GM06990 (cell line): ENCODE data around the gene SULT1C2.

ENCODE experiments used
- DNase-seq: peaks from one replicate; pipeline ENCODE4 v3.0.0-alpha.2; 2011; ENCODE audit not compliant: insufficient read length; ENCODE audit errors: extremely low read depth
- H3K27me3 ChIP-seq: replicated peaks from 2 replicates; pipeline ENCODE4 v1.6.0; 2011; ENCODE audit warnings: low read length; ENCODE audit not compliant: control insufficient read depth, insufficient read depth
- H3K36me3 ChIP-seq: 2 replicates; pipeline ENCODE4 v1.5.1; 2011; ENCODE audit warnings: low read length; ENCODE audit not compliant: control insufficient read depth, insufficient read depth
- H3K4me3 ChIP-seq: replicated peaks from 2 replicates; pipeline ENCODE4 v1.5.1; 2011; ENCODE audit warnings: low read depth, mild to moderate bottlenecking, control low read depth, low read length
- TF ChIP-seq, protein P1 (sequence below): IDR thresholded peaks from 2 replicates; pipeline ENCODE4 v1.5.1; 2011; ENCODE audit warnings: low read length, control low read depth, mild to moderate bottlenecking, inconsistent platforms; ENCODE audit not compliant: insufficient read depth, poor library complexity, severe bottlenecking

SULT1C2 gene

DNA sequence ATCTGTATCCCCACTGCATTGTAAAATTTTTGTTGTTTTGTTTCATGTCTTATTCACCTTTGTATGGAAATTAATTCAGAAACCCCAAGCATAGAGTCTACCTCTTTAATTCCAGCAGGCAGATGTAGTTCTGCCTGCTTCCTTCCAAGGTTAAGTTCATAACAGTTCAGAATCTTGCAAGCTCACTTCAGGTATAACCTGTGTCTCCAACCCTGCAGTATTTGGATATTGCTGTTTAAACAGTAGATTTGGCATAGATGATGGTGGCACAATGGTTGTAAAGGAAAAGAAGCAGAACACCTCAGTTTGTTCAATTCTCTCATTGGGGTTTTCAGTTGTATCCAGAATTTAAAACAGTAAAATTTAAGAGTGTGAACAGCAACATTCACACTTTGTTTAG, 21.2 kb downstream of the SULT1C2 start:
- H3K36me3 ChIP-seq, result no peaks in the 10 kb centered on the region
- TF ChIP-seq, protein P1, sequence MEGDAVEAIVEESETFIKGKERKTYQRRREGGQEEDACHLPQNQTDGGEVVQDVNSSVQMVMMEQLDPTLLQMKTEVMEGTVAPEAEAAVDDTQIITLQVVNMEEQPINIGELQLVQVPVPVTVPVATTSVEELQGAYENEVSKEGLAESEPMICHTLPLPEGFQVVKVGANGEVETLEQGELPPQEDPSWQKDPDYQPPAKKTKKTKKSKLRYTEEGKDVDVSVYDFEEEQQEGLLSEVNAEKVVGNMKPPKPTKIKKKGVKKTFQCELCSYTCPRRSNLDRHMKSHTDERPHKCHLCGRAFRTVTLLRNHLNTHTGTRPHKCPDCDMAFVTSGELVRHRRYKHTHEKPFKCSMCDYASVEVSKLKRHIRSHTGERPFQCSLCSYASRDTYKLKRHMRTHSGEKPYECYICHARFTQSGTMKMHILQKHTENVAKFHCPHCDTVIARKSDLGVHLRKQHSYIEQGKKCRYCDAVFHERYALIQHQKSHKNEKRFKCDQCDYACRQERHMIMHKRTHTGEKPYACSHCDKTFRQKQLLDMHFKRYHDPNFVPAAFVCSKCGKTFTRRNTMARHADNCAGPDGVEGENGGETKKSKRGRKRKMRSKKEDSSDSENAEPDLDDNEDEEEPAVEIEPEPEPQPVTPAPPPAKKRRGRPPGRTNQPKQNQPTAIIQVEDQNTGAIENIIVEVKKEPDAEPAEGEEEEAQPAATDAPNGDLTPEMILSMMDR, result no peak
- H3K27me3 ChIP-seq, result no peaks in the 10 kb centered on the region
- no peak overlapping the region for H3K4me3 ChIP-seq
- DNase-seq, result no peak

DNA sequence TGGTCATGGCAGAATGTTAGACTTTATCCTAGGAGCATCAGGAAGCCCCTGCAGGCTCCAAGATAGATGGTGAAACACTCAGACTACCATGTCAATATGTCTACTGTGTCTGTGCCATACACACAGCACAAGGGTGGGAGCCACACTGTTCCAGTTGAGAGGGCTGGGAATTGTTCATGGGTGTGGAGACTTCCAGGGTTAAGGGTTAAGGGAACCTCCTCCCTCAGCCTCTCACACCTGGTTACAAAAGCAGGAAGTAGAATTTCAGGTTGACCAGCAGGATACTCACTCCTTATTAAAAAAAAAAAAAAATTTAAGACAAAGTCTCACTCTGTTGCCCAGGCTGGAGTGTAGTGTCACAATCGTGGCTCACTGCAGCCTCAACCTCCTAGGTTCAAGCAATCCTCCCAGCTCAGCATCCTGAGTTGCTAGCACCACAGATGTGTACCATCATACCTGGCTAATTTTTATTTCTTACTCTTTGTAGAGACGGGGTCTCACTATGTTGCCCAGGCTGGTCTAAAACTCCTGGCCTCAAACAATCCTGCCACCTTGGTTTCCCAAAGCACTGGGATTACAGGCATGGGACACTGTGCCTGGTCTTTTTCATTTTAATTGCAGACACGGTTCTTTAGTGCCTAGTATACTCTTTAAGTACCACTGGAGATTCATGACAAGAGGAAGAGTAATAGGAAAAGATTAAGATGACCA, 26.0 kb downstream of the SULT1C2 start:
- DNase-seq, result no peak
- Histone ChIP-seq H3K36me3 (no peaks in the 10 kb centered on the region), H3K4me3 (no peak overlapping the region), H3K27me3 (no peaks in the 10 kb centered on the region)
- TF ChIP-seq, protein P1, result no peak

DNA sequence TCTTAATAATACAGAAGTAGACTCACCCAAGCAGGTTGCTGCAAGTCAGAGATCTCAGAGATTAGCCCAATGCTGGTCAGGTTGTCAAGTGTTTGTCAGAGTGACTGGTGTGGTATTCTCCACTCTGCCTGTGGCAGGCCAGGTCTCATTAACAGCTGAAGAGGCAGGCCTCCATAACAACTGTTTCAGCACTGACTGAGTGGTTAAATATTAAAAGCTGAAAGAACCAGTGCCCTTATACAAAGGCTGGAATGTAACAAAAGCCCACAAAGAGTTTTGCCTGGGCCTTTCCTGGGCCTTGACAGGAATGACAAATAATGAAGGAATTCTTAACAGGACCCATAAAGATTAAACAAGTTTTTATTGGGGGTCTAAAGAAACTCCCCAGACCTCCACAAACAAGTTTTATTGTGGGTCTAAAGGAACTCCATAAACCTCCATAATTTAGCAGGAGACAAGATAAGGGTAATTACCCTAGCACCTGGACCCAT, 26.8 kb downstream of the SULT1C2 start:
- H3K4me3 ChIP-seq, result no peak overlapping the region
- DNase-seq, result no peak
- no peaks in the 10 kb centered on the region for H3K27me3 ChIP-seq
- H3K36me3 ChIP-seq, result no peaks in the 10 kb centered on the region
- TF ChIP-seq, protein P1, result no peak

DNA sequence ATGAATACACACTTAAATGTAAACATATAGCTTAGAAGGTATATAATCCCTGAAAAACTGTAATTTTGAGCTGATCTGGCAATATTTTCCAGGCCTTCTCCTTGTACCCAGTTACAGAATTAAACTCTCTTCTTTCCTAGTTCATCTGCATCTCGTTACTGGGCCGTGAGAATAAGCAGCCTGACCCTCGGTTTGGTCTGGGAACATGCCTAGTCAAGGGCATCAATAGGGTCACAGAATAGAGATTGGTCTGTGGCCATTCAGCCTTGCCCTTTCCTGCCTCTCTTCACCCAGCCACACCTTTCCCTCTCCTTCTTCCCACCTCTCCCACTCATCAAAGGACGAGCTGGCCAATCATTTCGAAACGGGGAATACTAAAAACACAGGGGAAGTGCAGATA, 27.3 kb downstream of the SULT1C2 start:
- no peaks in the 10 kb centered on the region for H3K27me3 ChIP-seq
- H3K4me3 ChIP-seq, result no peak overlapping the region
- DNase-seq, result no peak
- TF ChIP-seq, protein P1, result no peak
- H3K36me3 ChIP-seq, result no peaks in the 10 kb centered on the region

DNA sequence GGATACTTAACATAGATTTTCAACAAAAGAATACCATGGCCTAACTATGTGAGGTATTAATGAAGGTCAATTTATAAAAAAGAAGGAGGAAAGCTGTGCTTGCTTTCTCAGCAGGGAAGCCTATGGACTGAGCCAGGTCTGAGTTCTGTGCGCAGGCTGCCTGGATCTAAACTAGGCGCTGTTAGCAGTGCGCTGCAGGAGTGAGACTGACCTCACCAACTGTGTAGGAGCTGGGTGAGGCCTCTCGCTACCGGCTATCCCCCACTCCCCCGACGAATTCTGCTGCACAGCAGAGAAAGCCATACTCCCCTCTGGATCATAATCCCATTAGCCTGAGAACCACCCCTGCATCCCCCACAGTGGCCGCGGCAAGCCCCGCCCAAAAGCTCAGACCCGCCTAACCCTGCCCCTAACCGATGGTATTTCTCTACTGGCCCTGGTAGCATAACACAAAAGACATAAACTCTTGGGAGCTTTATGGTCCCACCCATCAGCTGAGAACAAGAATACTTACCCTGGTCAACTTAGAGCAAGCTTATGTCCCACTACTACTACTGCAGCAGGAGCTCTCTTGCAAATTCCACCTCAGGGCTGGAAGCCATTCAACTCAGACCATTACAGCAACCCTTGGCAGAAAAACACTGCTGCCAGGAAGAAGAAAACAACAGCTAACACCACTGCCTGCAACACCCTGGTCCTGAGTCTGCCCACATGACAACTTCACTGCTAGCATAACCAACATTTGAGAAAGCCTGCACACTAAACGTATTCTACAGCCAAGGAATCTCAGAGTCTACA, 28.0 kb downstream of the SULT1C2 start:
- Histone ChIP-seq H3K4me3 (no peak overlapping the region), H3K27me3 (no peaks in the 10 kb centered on the region), H3K36me3 (no peaks in the 10 kb centered on the region)
- TF ChIP-seq, protein P1, result no peak
- no peak for DNase-seq
